GM12878 (cell line): Measurements from ENCODE around the gene ZNF629. TPM values are rescaled to one million over a fixed set of nuclear protein-coding genes. Genes with fewer than 3 reads are reported as not detected.

Experiments used
- ATAC-seq: fragments of 200-7000 bp; cut with Tn5 transposase; 3 replicates; pipeline ENCODE4 v1.9.1; 2020; ENCODE audit warnings: mild to moderate bottlenecking, moderate library complexity
- BruUV-seq: library from RNA; stranded (reverse); fragments of 400-500 nt; replicated peaks from 2 replicates; lab custom pipeline; 2021; lab: Mats Ljungman, UMichigan
- CTCF ChIA-PET: fragments of 300-600 bp; sonication (Branson Sonifier 250); formaldehyde crosslinking; extraction: SDS; loops from one replicate; lab custom pipeline; 2021; ENCODE audit warnings: inconsistent platforms; lab: Yijun Ruan, JAX
- POLR2A ChIA-PET: fragments of 350-600 bp; formaldehyde crosslinking; extraction: SDS; loops from one replicate; lab custom pipeline; 2021; ENCODE audit warnings: inconsistent platforms; lab: Charles Lee
- RAD21 ChIA-PET: fragments of 300-600 bp; sonication (Branson Sonifier 250); formaldehyde crosslinking; loops from one replicate; lab custom pipeline; 2023; ENCODE audit warnings: antibody characterized with exemption; ENCODE audit not compliant: unreplicated experiment; lab: Charles Lee
- SMC1A ChIA-PET: fragments of 300-600 bp; sonication (Branson Sonifier 250); formaldehyde crosslinking; loops from one replicate; lab custom pipeline; 2023; ENCODE audit not compliant: unreplicated experiment, uncharacterized antibody; lab: Charles Lee
- DNase-seq: peaks from one replicate; pipeline ENCODE4 v3.0.0-alpha.2; 2011; ENCODE audit warnings: low read depth, low spot score
- FAIRE-seq: peaks from 3 replicates; lab custom pipeline; 2011; peaks lifted over from hg19 to GRCh38; lab: Jason Lieb, UNC
- H2AFZ ChIP-seq: 2 replicates; pipeline ENCODE4 v1.6.0; 2011; ENCODE audit warnings: low read depth, low read length, control low read depth; ENCODE audit not compliant: control insufficient read depth
- H3K27ac ChIP-seq: 2 replicates; pipeline ENCODE4 v1.5.1; 2011; ENCODE audit warnings: control low read depth; ENCODE audit not compliant: control insufficient read depth, insufficient read depth
- H3K27me3 ChIP-seq, 2 experiments: replicated peaks in 1 of 2; 2 replicates each; pipeline versions ENCODE4 v1.6.0 to v1.6.1; 2011; ENCODE audit warnings: low read length in 1 of 2; ENCODE audit not compliant: control insufficient read depth in 2 of 2, insufficient read depth in 2 of 2
- H3K36me3 ChIP-seq, 2 experiments: 2 replicates each; pipeline ENCODE4 v1.5.1; 2011; ENCODE audit warnings: low read length in 1 of 2; ENCODE audit not compliant: control insufficient read depth in 2 of 2, insufficient read depth in 2 of 2
- H3K4me1 ChIP-seq: 2 replicates; pipeline ENCODE4 v1.6.1; 2011; ENCODE audit warnings: mild to moderate bottlenecking, low read length, moderate library complexity, mixed read lengths; ENCODE audit not compliant: control insufficient read depth, insufficient read depth
- H3K4me2 ChIP-seq: 2 replicates; pipeline ENCODE4 v1.6.0; 2011; ENCODE audit warnings: control low read depth; ENCODE audit not compliant: control insufficient read depth, insufficient read depth
- H3K4me3 ChIP-seq: fragments of 200-600 bp; sonication (generic); 2 replicates; pipeline ENCODE4 v1.5.1; 2016
- H3K79me2 ChIP-seq: 2 replicates; pipeline ENCODE4 v1.6.0; 2011; ENCODE audit warnings: low read length; ENCODE audit not compliant: control insufficient read depth, insufficient read depth
- H3K9ac ChIP-seq: 2 replicates; pipeline ENCODE4 v1.8.0; 2011; ENCODE audit warnings: low read length, control low read depth, mixed read lengths; ENCODE audit not compliant: control insufficient read depth, insufficient read depth
- H3K9me3 ChIP-seq: replicated peaks from 3 replicates; pipeline ENCODE4 v1.5.1; 2011; ENCODE audit warnings: mild to moderate bottlenecking, low read length; ENCODE audit not compliant: control insufficient read depth, insufficient read depth
- H4K20me1 ChIP-seq: 2 replicates; pipeline ENCODE4 v1.6.0; 2011; ENCODE audit not compliant: control insufficient read depth, insufficient read depth
- CREB1 ChIP-seq: IDR thresholded peaks from 2 replicates; pipeline ENCODE4 v1.6.1; 2012; ENCODE audit warnings: low read depth, mild to moderate bottlenecking, inconsistent platforms
- LARP7 ChIP-seq: fragments of 450-650 bp; IDR thresholded peaks from 2 replicates; pipeline ENCODE4 v1.6.1; 2017; ENCODE audit warnings: mild to moderate bottlenecking
- MYC ChIP-seq: IDR thresholded peaks from 2 replicates; pipeline ENCODE4 v1.6.1; 2011; ENCODE audit warnings: mild to moderate bottlenecking, low read length, moderate library complexity, inconsistent platforms; ENCODE audit not compliant: insufficient read depth, insufficient replicate concordance, insufficient read length, severe bottlenecking
- PAX8 ChIP-seq: fragments of 450-650 bp; IDR thresholded peaks from 2 replicates; pipeline ENCODE4 v1.6.1; 2017; ENCODE audit warnings: mild to moderate bottlenecking, moderate library complexity
- POU2F2 ChIP-seq: IDR thresholded peaks from 3 replicates; pipeline ENCODE4 v1.6.1; 2011; ENCODE audit warnings: low read depth, mild to moderate bottlenecking, low read length, borderline replicate concordance
- SRF ChIP-seq, 2 experiments: IDR thresholded peaks; 2 replicates each; pipeline ENCODE4 v1.6.1; 2011; ENCODE audit warnings: low read depth in 2 of 2, low read length in 2 of 2, mild to moderate bottlenecking in 1 of 2, moderate library complexity in 1 of 2
- TARDBP ChIP-seq: IDR thresholded peaks from 2 replicates; pipeline ENCODE4 v1.6.1; 2016; ENCODE audit warnings: borderline replicate concordance
- TBL1XR1 ChIP-seq: IDR thresholded peaks from 2 replicates; pipeline ENCODE4 v1.6.1; 2012; ENCODE audit warnings: low read depth, low read length, improper control_type of control experiment
- ZNF217 ChIP-seq: fragments of 450-650 bp; IDR thresholded peaks from 2 replicates; pipeline ENCODE4 v1.6.1; 2017; ENCODE audit warnings: antibody characterized with exemption, mild to moderate bottlenecking
- WGBS: methylation state at CpG from one replicate; pipeline ENCODE4 v1.1.6; 2016; ENCODE audit warnings: low lambda C conversion rate; ENCODE audit not compliant: insufficient replicate concordance, insufficient coverage; ENCODE audit errors: missing lambda C conversion rate; 5-methylcytosine and 5-hydroxymethylcytosine counted together
- in situ Hi-C: fragments of 300-500 bp; cut with MboI; formaldehyde crosslinking; loops from 9 replicates; pipeline ENCODE4 v1.14.3; 2018; ENCODE audit warnings: mixed read lengths
- intact Hi-C: fragments of 100-400 bp; cut with micrococcal nuclease; formaldehyde crosslinking; loops from one replicate; pipeline ENCODE4 v1.14.2; 2022; ENCODE audit not compliant: unreplicated experiment
- polyA plus RNA-seq, 11 experiments: library from polyadenylated mRNA; depleted of rRNA in 4 of 11; unstranded in 6 of 11; stranded (reverse) in 5 of 11; fragments of >200 nt; fragmentation: Nextera tagmentation in 4 of 11; fragmentation: Illumina TruSeq in 1 of 11; extraction: Ambion mirVana in 4 of 11; extraction: Trizol in 1 of 11; gene quantifications; 1 replicate in 1 of 11; 2 replicates in 10 of 11; pipeline versions ENCODE4 v1.2.1 to v1.2.3, GENCODE V29; 2011 to 2016; ENCODE audit warnings: inconsistent platforms in 2 of 11, missing spikeins in 2 of 11, low read depth in 1 of 11
- total RNA-seq, 4 experiments: library from RNA; depleted of rRNA in 3 of 4; stranded (reverse); fragments of >200 nt in 3 of 4; fragmentation: Illumina TruSeq in 1 of 4; extraction: Trizol in 1 of 4; gene quantifications; 2 replicates each; pipeline versions ENCODE4 v1.2.1 to v1.2.3, GENCODE V29; 2013 to 2021
- TF ChIP-seq, protein P1 (sequence below): IDR thresholded peaks from 2 replicates; pipeline ENCODE4 v1.6.1; 2012; ENCODE audit warnings: low read depth, low read length, improper control_type of control experiment

The ZNF629 gene
- total and polyA plus RNA-seq, 10 of the 15 experiments (the other 5 are each of a cell fraction or from before 2014, with no cell fraction given), result 0.02 to 0.69 (median 0.40) TPM

DNA sequence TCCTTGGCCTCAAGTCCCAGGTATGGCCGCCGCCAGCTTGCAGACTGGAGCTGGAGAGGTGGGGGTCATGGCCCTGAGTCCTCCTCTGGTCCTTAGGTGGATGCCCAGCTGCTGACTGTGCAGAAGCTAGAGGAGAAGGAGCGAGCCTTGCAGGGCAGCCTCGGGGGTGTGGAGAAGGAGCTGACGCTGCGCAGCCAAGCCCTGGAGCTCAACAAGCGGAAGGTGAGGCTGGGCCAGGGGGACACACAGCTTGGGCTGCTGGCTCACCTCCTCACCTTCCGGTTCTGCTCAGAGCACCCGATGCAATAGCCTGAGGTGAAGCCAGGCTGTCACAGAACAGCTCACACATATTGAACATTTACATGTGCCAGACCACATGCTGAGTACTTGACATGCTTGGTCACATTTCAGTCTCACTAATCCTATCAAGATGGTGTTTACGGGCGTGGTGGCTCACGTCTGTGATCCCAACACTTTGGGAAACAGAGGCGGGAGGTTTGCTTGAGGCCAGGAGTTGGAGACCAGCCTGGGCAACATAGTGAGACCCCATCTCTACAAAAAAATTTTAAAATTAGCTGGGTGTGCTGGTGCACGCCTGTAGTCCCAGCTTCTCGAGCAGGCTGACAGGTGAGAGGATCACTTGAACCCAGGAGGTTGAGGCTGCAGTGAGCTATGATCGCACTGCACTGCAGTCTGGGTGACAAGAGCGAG lies 17.5 kb downstream of the ZNF629 start:
- Histone ChIP-seq H3K27ac (no peak overlapping the region), H4K20me1 (no peaks in the 10 kb centered on the region), H2AFZ (no peak overlapping the region), H3K36me3 (peaks cover 40 to 48% of the 10 kb centered on the region in 2 experiments; a peak in 3 of 4 replicates), H3K4me3 (no peak overlapping the region), H3K9ac (no peak overlapping the region), H3K9me3 (no peaks in the 10 kb centered on the region), H3K79me2 (no peaks in the 10 kb centered on the region), H3K4me1 (no peaks in the 10 kb centered on the region), H3K27me3 (no peaks in the 10 kb centered on the region)
- CTCF ChIA-PET, result interaction anchor here (1.4 to 3.6 kb wide), 2 partner anchors 45 to 172 kb away, joined by 3 to 13 read pairs; no protein-coding TSS in a partner anchor
- no peak for DNase-seq
- BruUV-seq, result no TSS peak
- no peak for FAIRE-seq
- in situ Hi-C loops (loop anchor here (25.0 kb wide), 1 partner anchor 1118 kb away; no protein-coding TSS in a partner anchor), intact Hi-C loops (no loop called here)
- SMC1A ChIA-PET, result interaction anchor here (0.7 kb wide), 1 partner anchor 103 kb away, joined by 3 read pairs; no protein-coding TSS in a partner anchor
- POLR2A ChIA-PET, result interaction anchor here (0.5 to 0.8 kb wide), 3 partner anchors 22 to 373 kb away, joined by 3 to 6 read pairs (median 4); partner anchors contain the start of gene PHKG2
- no peak for ATAC-seq
- RAD21 ChIA-PET, result no interaction called here
- TF ChIP-seq CREB1 (no peak), LARP7 (no peak), POU2F2 (no peak), SRF (IDR thresholded peaks at IDR 0.05; ENCODE audit: low read depth in 2 of 2, low read length in 2 of 2) (no peak), MYC (no peak), PAX8 (no peak), ZNF217 (no peak), TBL1XR1 (no peak), TARDBP (no peak)
- TF ChIP-seq, protein P1, sequence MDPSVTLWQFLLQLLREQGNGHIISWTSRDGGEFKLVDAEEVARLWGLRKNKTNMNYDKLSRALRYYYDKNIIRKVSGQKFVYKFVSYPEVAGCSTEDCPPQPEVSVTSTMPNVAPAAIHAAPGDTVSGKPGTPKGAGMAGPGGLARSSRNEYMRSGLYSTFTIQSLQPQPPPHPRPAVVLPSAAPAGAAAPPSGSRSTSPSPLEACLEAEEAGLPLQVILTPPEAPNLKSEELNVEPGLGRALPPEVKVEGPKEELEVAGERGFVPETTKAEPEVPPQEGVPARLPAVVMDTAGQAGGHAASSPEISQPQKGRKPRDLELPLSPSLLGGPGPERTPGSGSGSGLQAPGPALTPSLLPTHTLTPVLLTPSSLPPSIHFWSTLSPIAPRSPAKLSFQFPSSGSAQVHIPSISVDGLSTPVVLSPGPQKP, result no peak
- TF ChIP-seq, all 136 proteins: peak for 0
- WGBS, result 65% methylated on average over 17 of the region's 17 CpGs
- no peak overlapping the region for H3K4me2 ChIP-seq
